ENCODE data around the gene CNOT11. TPM values are rescaled to one million over a fixed set of nuclear protein-coding genes. Genes with fewer than 3 reads are reported as not detected.

The CNOT11 gene
- total and polyA plus RNA-seq, 2 of the 13 experiments (the other 11 are each of a cell fraction or from before 2014, with no cell fraction given): 114 to 209 TPM

- TF ChIP-seq ARID5B (CRISPR knock-in tag; IDR thresholded peaks at IDR 0.05) (peak; percentile 51), ZBTB33 (CRISPR knock-in tag; IDR thresholded peaks at IDR 0.05) (no peak), EED (CRISPR knock-in tag; IDR thresholded peaks at IDR 0.05) (no peak), NFIC (IDR thresholded peaks at IDR 0.05; ENCODE audit: low read length) (peak; percentile 37; the same call in 1 of the 2 replicates), ZNF556 (CRISPR knock-in tag; IDR thresholded peaks at IDR 0.05; ENCODE audit: borderline replicate concordance) (no peak), ATF3 (CRISPR knock-in tag; IDR thresholded peaks at IDR 0.05) (no peak), BCL3 (CRISPR knock-in tag; IDR thresholded peaks at IDR 0.05) (no peak), ZBTB42 (CRISPR knock-in tag; IDR thresholded peaks at IDR 0.05) (no peak), DR1 (CRISPR knock-in tag; IDR thresholded peaks at IDR 0.05) (no peak), ZSCAN31 (CRISPR knock-in tag; IDR thresholded peaks at IDR 0.05; ENCODE audit: low read depth) (no peak), HNF4A (CRISPR knock-in tag; IDR thresholded peaks at IDR 0.05) (peak; percentile 38; the same call in 1 of the 2 replicates), PAXIP1 (CRISPR knock-in tag; conservative IDR thresholded peaks at IDR 0.05) (peak; percentile 35; the same call in 1 of the 2 replicates), FOXK1 (CRISPR knock-in tag; IDR thresholded peaks at IDR 0.05; ENCODE audit: borderline replicate concordance, low read depth) (no peak), ISL2 (CRISPR knock-in tag; IDR thresholded peaks at IDR 0.05) (peak; percentile 20; the same call in 1 of the 2 replicates), ZNF557 (CRISPR knock-in tag; IDR thresholded peaks at IDR 0.05) (0 out of 2 replicates have a peak, but pooled peaks have one; percentile 28), ZMYM3 (CRISPR knock-in tag; IDR thresholded peaks at IDR 0.05) (peak; percentile 62)
These were observed 58.4 kb downstream of the CNOT11 start (continued) for GRCh38 chr2:101310834-101311695.

All from HepG2 (cell line).